Head of caudate nucleus (tissue), 42 donors: ENCODE data around the gene CCDC134.
A peak's percentile ranks its signal among the peaks of the same experiment; 100 is the strongest.

Experiments used
- DNase-seq, 42 donors: peaks; one replicate each; pipeline versions ENCODE4 v3.0.0 to v3.0.0-alpha.2; 2020 to 2021; ENCODE audit warnings: mixed read lengths in 7 of 42
- intact Hi-C: fragments of 100-400 bp; cut with DNase I; formaldehyde crosslinking; loops from one replicate; pipeline ENCODE4 v1.15.0; 2022

The CCDC134 gene

DNA sequence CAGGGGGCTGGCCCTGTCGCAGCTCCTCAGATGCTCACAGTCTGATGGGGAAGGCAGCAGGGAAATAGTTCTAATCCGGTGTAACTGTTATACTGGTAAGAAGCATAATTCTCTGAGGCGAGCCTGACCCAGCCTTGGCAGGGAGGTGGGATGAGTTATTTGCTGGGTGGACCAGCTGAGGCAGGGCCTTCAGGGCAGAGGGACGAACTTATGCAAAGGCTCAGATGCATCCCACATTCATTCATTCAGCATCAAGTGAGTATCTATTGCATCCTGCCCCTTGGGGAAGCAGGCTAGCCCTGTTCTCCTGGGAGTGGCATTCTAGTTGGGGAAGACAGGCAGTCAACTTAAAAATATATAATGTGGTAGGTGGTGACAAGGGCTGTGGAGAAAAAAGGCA is 18.8 kb downstream of the CCDC134 start:
- DNase-seq: no peak
- intact Hi-C loops: no loop called here

DNA sequence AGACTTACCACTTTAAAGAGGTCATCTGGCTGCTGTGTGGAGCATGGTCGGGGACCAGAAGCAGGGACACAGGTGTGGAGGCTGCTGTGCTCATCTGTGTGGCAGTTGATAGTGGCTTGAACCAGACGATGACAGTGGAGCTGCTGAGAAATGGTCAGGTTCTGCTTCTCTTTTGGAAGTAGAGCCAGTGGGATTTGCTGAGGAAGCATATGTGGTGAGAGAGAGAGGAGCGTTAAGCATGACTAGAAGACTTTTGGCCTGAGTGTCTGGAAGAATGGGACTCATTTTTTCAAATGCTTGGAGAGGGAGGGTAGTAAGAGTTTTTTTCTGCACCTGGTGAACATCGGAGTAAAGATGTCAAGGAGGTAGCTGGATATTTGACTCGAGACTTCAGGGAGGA is 20.0 kb downstream of the CCDC134 start:
- intact Hi-C loops: no loop called here

DNA sequence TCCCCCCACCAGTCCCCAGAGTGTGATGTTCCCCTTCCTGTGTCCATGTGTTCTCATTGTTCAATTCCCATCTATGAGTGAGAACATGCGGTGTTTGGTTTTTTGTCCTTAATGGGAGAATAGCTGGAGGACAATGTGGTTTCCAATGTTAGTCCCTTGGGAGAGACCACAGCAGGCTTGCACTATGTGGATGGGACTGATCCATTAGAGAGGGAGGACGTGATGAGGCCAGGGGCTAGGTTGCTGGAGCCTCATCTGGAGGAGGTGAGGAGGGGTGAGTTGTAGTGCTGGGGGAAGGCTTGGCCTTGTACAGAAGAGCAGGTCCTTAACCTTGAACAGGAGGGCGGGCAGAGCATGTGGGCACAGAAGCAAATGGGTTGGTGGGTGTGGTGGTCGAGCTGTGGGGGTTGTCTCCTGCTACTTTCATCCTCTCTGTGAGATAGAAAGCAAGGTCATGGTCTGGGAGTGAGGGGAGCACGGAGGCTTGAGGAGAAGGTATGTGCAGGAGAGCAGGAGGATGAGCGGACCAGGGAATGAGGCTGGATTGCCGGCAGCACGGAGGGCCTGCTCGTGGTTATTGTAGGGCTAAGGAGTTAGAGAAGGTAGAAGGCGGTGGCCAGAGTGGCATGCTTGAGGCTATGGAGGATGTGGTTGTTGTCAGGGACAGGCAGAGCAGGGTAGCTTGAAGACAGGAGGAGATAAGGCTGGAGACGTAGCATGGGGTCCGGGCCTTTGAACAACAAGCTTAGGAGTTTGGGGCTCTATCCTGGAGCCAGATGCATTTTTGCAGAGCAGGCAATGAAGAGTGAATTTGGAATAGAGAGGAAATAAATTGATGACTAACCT is 21.2 kb downstream of the CCDC134 start:
- no peak for DNase-seq
- intact Hi-C loops: no loop called here

More for the DNA sequence above, 20.0 kb downstream of the CCDC134 start:
- no peak for DNase-seq

DNA sequence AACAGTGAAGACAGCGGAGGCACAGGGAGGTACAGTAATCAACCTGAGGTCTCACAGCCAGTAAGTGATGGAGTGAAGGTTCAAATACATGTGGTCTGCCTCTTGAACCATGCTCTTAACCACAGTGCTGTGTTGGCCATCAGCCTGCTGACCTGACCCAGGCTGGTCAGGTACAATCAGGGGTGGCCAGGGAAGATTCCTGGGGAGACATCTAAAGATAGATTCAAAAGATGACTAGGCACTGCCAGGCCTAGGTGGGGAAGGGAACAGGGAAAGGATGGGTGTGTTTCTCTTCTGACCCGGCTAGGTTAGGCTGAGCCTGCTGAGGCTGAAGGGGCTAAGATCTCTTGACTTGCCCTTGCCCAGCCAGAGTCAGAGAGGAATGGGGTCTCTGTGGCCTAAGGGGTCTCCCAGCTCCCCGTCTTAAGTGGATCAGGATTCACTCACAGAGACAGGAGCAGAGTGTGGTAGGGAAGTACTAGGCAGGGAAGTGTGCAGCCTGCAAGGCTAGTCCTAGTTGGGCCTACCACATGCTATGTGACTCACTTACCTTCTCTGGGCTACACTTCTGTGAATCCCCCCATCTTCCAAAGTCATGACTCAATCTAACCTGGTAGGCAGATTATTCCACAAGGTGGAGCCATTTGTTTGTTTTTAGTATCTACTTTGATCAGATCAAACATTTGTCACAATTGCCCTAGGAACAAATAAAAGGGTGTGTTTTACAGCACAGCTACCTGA is 22.0 kb downstream of the CCDC134 start:
- DNase-seq: peak in 4 of 42 donors; percentile 20 to 45 (median 29)
- intact Hi-C loops: no loop called here

DNA sequence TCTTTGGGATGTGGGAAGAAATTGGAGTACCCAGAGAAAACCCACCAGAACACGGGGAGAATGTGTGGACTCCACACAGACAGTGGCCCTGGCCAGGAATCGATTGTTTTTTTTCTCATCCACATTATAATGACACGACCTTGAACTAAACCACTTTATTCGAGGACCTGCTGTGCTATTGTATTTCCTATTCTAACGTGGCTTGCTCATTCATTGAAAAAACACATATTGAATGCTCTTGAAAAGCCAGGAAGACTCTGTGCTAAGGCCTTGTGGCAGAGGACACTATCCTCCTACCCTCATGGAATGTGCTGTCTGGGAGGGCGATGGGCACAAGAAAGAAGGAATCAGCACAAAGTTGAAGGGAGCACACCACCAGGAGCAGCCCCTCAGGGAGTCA is 23.3 kb downstream of the CCDC134 start:
- no peak for DNase-seq
- intact Hi-C loops: no loop called here

DNA sequence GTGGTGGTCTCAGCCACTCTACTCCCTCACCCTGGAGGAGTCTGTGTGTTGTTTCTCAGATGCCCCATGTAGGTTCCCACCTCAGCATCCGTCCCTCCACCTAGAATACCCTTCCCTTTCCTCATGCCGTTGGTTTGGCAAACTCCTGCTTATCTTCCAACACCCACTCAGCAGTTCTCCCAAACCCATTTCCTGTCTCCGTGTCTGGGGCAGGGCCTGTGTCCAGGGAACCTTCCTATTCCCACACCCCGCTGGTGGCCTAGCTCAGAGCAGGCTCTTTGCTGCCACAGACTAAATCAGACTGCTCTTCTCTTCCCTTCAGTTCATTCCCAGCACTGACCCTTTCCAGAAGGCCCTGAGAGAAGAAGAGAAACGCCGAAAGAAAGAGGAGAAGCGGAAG is 24.9 kb downstream of the CCDC134 start:
- intact Hi-C loops: no loop called here
- no peak for DNase-seq

DNA sequence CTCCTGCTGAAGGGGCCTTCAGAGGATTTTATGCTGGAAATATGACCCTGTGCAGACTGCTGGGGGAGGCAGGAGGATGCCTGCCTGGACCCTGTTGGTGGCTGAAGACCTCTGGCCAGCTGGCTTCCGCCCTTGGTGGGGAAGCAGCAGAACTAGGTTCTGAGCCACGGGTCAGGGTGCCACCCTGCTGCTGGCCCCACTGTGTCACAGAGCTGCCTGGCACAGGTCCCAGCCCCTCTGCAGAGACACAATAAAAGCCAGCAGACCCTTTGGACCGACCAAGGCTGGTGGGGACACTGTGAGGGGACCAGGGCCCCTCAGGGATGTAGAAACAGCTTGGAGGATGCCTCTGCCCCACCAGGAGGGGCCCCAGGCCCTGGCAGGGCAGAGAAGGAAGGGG is 25.5 kb downstream of the CCDC134 start:
- no peak for DNase-seq
- intact Hi-C loops: no loop called here

DNA sequence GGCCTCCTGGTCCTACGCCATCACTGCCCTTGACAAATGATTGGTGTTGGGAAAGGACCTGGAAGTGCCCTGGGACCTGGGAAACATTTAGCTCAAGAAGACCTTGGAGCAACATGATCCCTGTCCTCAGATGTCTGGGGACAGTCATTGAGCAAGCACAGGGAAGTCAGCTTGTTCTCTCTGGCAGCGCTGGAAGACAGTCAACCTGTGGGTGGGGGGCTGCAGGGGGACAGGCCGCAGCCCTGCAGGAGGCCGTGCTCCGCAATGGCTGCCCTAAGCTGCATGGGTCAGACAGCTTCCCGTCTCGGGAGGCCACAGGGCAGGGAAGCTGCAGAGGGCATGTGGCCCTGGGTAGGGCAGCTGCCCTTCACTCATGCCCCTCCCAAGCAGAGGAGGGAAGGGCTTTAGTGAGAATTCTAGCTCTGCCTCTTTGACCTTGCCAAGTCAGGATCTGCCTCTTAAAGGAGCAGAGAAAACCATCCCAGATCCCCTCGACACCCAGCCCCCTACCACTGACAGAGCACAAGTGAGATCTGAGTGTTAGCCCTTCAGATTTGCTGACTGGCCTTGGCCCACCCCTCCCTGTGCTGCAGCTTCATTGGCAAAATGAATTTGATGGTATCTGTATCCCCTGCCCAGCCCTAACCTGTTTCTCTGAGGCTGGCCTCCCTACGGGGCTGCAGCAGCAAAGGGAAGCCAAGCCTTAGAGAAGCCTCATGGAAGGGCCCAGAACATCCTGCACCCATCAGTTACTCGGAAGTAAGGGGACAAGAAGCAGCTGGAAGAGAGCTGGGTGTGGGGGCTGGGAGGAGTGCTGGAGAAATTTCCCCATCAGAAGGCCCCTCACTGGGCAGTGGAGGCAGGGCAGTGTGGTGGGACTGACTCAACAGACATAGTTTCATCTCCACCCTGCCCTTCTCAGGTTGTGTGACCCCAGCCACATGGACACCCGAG is 26.2 kb downstream of the CCDC134 start:
- intact Hi-C loops: no loop called here

DNA sequence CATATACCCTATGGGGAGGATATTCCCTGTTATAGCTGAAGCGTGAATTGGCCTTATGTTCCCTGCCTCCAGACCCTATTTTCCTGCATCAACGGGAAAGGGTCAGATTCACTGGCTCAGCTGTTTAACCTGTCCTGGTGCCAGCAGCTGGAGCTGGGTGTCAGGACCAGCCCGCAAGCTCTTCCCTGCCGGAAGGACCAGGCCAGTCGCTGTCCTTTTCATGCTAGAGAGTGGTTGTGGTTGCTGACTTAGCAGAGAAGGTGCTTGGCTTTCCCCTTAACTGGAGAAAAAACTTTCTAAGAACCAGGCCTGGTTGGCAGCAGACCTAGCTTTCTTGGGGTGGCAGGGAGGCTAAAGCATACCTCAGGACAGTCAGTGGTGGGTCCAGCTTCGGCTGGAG is 27.2 kb downstream of the CCDC134 start:
- peak in 2 of 42 donors; percentile 38 to 50 for DNase-seq

More for the DNA sequence above, 26.2 kb downstream of the CCDC134 start:
- DNase-seq: peak in 1 of 42 donors; percentile 54

DNA sequence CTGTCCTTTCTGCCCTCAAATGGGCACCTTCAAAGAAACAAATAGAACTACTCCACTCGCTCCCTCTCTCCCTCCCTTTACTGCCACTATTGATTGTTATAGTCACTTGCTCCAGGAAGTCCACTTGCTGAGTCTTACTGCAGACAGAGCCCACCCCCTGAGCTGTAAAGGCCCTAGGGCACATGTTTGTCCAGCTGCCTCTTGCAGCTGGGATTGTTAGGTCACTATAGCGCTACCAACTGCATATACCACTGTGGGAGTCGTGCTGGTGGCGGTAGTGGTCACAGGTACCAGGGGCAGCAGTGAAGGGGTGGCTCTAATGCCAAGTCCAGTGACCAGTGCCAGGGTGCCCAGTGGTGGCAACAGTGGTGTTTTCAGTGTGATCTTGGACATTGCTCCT is 28.0 kb downstream of the CCDC134 start:
- no peak for DNase-seq
- intact Hi-C loops: no loop called here

More for the DNA sequence above, 27.2 kb downstream of the CCDC134 start:
- intact Hi-C loops: no loop called here

DNA sequence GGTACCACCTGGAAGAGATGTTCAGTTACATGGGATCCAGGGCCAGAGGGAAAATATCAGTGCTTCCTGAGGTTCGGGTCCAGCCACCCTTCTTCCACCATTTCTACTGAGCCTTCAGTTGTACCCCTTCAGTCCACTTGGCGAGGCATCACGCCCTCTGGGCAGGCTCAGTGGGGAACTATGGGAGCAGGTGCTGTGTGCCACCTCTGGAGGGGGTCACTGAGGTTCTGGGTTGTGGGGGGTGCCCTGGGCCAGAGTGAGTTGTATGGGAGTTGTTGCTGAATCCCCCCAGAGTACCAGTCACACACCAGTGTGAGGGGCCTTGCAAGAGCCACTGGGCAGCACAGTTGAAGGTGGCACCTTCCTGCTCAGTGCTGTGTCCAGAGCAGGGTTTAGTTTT is 29.7 kb downstream of the CCDC134 start:
- intact Hi-C loops: no loop called here

DNA sequence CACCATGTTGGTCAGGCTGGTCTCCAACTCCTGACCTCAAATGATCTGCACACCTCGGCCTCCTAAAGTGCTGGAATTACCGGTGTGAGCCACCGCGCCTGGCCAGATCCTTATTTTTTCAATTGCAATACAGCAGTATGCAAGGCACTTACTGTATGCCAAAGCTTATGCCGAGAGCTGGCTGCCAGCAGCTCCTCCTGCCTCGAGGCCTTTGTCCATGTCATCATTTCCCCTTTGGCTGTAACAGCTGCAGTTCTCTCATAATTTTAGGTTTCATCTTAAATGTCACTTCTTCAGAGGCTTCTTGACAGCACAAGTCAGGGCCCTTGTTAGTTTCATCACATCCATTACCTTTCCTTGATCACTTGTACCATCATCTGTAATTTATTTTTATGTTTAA is 30.9 kb downstream of the CCDC134 start:
- intact Hi-C loops: no loop called here
- DNase-seq: no peak

More for the DNA sequence above, 29.7 kb downstream of the CCDC134 start:
- no peak for DNase-seq

DNA sequence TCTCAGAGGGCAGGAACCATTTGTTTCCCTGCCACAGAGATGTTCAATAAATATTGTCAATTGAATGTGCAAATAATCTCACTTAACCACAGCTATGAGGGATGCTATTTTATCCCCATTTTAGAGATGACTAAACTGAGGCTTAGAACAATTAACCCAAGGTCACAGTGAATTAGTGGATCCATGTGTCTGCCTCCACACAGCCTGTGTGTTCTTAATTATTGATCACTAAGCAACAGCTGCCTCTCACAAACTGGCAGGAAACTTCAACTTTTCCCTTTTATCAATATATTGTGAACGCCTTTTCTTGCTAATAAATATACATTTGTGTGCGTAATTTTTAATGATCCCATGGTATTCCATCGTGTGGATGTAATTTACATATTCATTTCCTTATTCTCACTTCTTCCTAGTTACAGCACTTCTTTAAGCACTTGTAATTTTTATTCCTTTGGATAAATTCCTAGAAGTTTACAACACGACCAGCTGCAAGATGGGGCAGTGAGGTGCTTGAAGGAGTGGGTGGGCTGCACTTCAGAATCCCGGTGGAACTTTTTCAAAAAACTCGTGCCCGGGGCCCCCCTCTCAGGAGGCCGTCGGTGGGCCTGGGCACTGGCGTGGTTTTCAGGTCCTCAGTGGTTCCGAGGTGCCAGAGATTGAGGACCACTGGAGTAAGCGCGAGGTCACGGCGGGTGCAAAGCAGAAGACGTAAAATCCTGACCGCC is 31.5 kb downstream of the CCDC134 start:
- DNase-seq: peak in 1 of 42 donors; percentile 27
- intact Hi-C loops: loop anchor here (2.0 kb wide), 1 partner anchor 109 kb away; no protein-coding TSS in a partner anchor

DNA sequence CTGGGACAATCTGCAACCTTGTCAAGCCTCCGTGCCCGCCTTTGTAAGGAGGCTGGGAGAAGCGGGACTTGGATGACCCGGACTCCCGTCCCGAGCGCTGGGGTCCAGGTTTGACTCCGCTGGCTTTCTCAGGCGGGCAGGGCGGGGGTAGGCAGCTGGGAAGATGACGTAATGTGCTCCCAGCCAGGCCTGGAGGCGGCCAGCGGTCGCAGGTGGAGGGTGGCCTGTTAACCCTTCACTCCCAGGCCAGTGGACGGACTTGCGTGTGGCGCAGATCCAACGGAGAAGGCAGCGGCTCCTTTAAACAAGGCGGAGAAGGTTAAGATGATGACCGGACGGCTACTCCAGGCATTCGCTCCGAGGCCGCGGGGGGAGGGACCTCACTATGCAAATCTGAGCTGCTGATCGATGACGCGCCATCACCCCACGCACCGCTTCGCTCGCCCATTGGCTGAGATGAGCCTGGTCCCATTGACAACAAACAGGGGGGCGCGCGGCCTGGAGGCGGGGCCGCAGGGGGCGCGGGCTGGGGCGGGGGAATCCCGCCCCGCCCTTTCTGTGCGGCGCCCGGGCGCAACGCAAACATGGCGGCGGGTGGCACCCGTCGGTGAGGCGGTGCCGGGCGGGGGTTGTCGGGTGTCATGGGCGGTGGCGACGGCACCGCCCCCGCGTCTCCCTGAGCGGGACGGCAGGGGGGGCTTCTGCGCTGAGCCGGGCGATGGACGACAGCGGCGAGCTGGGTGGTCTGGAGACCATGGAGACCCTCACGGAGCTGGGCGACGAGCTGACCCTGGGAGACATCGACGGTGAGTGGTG is 32.3 kb downstream of the CCDC134 start, which contains the start of gene SREBF2:
SREBF2 (plus strand) TSS at position 553 of the 816 bp plus-strand sequence; CDS start at position 719, 166 bp downstream.
- DNase-seq: peak; percentile 99 to 100 (median 100)
- intact Hi-C loops: loop anchor here (2.0 kb wide), 1 partner anchor 108 kb away; no protein-coding TSS in a partner anchor

DNA sequence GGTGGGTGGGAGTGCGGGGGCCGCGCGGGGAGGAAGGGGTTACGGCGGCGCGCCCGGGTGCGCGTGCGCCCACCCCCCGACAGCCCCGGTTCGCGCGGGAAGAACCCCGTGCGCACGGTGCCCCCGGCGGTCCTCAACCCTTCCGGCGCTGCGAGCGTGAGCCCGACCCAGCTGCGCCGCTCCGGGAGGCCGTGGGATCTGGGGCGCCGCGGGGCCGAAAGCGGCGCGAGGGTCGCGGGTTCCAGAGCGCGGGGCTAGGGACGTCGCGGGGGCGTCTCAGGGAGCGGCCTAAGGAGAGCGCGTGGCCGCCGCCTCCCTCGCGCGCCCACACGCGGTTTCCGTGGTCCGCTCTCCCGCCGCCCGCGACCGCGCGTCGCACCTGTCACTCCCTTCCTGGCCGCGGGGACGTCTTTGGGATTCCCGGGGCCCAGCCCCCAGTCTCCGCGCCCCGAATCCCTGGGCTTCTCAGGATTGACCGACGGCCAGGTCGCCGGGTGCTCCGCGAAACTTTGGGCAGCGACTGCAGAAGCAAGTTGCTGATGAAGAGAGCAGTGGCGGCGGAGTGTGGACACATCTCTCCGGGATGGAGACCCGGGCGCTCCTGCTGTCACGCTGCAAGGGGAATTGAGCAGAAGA is 33.0 kb downstream of the CCDC134 start:
- intact Hi-C loops: loop anchor here (2.0 kb wide), 1 partner anchor 107 kb away; no protein-coding TSS in a partner anchor
- DNase-seq: peak in 41 of 42 donors; percentile 20 to 77 (median 52)

DNA sequence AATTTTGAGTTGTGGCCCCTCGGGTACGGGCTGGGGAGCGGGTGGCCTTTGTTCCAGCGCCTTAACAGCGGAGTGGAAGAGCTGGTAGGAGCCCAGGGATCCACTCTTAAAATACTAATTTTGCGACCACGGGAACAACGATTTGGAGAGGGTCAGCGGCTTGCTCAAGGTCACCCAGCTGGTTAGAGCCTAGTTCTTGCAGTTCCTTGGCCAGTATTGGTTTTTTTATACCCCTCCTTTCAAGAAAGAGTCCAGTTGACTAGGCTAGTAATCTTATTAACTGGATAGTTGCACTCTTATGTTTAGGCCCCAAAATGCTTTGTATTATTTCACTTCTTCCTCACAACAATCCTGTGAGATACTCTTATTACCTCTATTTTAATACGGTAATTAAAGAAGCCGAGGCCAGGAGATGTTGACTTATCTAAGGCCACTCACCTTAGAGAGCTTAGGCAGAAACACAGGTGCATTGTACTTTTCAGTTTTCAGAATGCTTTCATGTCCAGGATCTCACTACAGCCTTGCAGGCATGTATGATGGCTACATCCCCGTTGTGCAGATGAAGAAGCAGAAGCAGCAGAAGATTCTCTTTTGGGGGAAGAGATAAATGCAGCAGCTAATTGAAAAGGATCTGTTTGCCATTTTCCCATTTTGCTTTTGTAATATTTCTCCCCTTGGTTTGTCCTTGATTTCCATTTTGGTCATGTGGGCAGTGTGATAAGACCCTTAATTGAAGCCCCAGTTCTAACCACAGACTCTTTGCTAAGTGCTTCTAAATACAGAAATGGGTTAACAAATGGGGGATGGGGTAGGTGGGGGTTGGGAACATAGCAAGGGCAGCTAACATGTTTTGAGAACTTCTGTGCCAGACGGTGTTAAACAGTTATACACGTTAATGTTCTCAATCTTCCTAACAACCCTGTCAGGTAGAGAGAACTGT is 33.8 kb downstream of the CCDC134 start:
- intact Hi-C loops: no loop called here
- no peak for DNase-seq
